Keratinocyte (primary cell): ENCODE data around the gene PRSS37. TPM values are rescaled to one million over a fixed set of nuclear protein-coding genes. Genes with fewer than 3 reads are reported as not detected.

ENCODE experiments used
- DNase-seq: peaks from one replicate; pipeline ENCODE4 v3.0.0-alpha.2; 2011; ENCODE audit warnings: low read depth, missing footprints, low spot score
- FAIRE-seq: peaks from 2 replicates; lab custom pipeline; 2011; peaks lifted over from hg19 to GRCh38; lab: Jason Lieb, UNC
- H2AFZ ChIP-seq: 2 replicates; pipeline ENCODE4 v1.6.0; 2012; ENCODE audit warnings: low read length, control low read depth, inconsistent platforms; ENCODE audit not compliant: control insufficient read depth
- H3K27ac ChIP-seq: 2 replicates; pipeline ENCODE4 v1.5.1; 2011; ENCODE audit warnings: low read length; ENCODE audit not compliant: control insufficient read depth, insufficient read depth
- H3K27me3 ChIP-seq: 3 replicates; pipeline ENCODE4 v1.6.0; 2011; ENCODE audit warnings: low read length; ENCODE audit not compliant: control insufficient read depth, insufficient read depth; ENCODE audit errors: extremely low read depth
- H3K36me3 ChIP-seq, 2 experiments: 2 replicates in 1 of 2; 3 replicates in 1 of 2; pipeline ENCODE4 v1.5.1; 2011; ENCODE audit warnings: low read length in 2 of 2, mild to moderate bottlenecking in 1 of 2; ENCODE audit not compliant: control insufficient read depth in 2 of 2, insufficient read depth in 2 of 2; ENCODE audit errors: extremely low read depth in 1 of 2
- H3K4me1 ChIP-seq: 3 replicates; pipeline ENCODE4 v1.5.1; 2011; ENCODE audit warnings: low read length; ENCODE audit not compliant: control insufficient read depth, insufficient read depth; ENCODE audit errors: extremely low read depth
- H3K4me2 ChIP-seq: 3 replicates; pipeline ENCODE4 v1.6.0; 2011; ENCODE audit warnings: low read depth, low read length; ENCODE audit not compliant: control insufficient read depth, insufficient read depth; ENCODE audit errors: extremely low read depth
- H3K4me3 ChIP-seq, 3 experiments: fragments of 200-600 bp in 1 of 3; sonication (generic) in 1 of 3; 2 replicates in 2 of 3; 3 replicates in 1 of 3; pipeline ENCODE4 v1.5.1; 2011 to 2016; ENCODE audit warnings: low read length in 3 of 3, mild to moderate bottlenecking in 3 of 3, control low read depth in 2 of 3, inconsistent platforms in 1 of 3, low read depth in 1 of 3, mixed read lengths in 1 of 3, mixed run types in 1 of 3, moderate library complexity in 1 of 3; ENCODE audit not compliant: control insufficient read depth in 2 of 3, insufficient read depth in 2 of 3; ENCODE audit errors: extremely low read depth in 1 of 3
- H3K79me2 ChIP-seq: 2 replicates; pipeline ENCODE4 v1.6.0; 2012; ENCODE audit warnings: low read length; ENCODE audit not compliant: control insufficient read depth, insufficient read depth
- H3K9ac ChIP-seq: 3 replicates; pipeline ENCODE4 v1.6.0; 2011; ENCODE audit warnings: low read length; ENCODE audit not compliant: control insufficient read depth, insufficient read depth; ENCODE audit errors: extremely low read depth
- H3K9me1 ChIP-seq: 3 replicates; pipeline ENCODE4 v1.6.0; 2011; ENCODE audit warnings: low read length; ENCODE audit not compliant: control insufficient read depth, insufficient read depth; ENCODE audit errors: extremely low read depth
- H3K9me3 ChIP-seq: 2 replicates; pipeline ENCODE4 v1.5.1; 2012; ENCODE audit warnings: low read depth, low read length; ENCODE audit not compliant: control insufficient read depth
- H4K20me1 ChIP-seq: 3 replicates; pipeline ENCODE4 v1.6.0; 2011; ENCODE audit warnings: low read length; ENCODE audit not compliant: control insufficient read depth, insufficient read depth; ENCODE audit errors: extremely low read depth
- EZH2 ChIP-seq: IDR thresholded peaks from one replicate; pipeline ENCODE4 v1.6.1; 2012; ENCODE audit warnings: inconsistent platforms, mild to moderate bottlenecking, low read length, moderate library complexity
- dilution Hi-C: fragments of 300-500 bp; cut with MboI; formaldehyde crosslinking; loops from one replicate; pipeline ENCODE4 v1.7.0; 2020; ENCODE audit warnings: low sequenced_read_pairs; ENCODE audit not compliant: extremely low pct_ligation_motif_present
- polyA plus RNA-seq, 5 experiments: library from polyadenylated mRNA; depleted of rRNA in 3 of 5; stranded (reverse) in 3 of 5; stranded (forward) in 1 of 5; unstranded in 1 of 5; fragments of >200 nt; gene quantifications; 1 replicate in 1 of 5; 2 replicates in 3 of 5; 3 replicates in 1 of 5; pipeline versions ENCODE4 v1.2.1 to v1.2.3, GENCODE V29; 2011 to 2012; ENCODE audit warnings: missing spikeins in 2 of 5, low read depth in 1 of 5, low replicate concordance in 1 of 5
- TF ChIP-seq, protein P1 (sequence below), 3 experiments: IDR thresholded peaks in 1 of 3; conservative IDR thresholded peaks in 1 of 3; optimal IDR thresholded peaks in 1 of 3; 2 replicates in 2 of 3; 3 replicates in 1 of 3; pipeline versions ENCODE3 to v1.5.1; 2011; ENCODE audit warnings: low read length in 3 of 3, mild to moderate bottlenecking in 3 of 3, moderate library complexity in 2 of 3, control low read depth in 1 of 3, inconsistent platforms in 1 of 3; ENCODE audit not compliant: insufficient read depth in 2 of 3; ENCODE audit errors: extremely low read depth in 1 of 3

The PRSS37 gene
- polyA plus RNA-seq, 1 donor (not counting 4 experiments of a cell fraction or from before 2014, with no cell fraction given), result not detected

DNA sequence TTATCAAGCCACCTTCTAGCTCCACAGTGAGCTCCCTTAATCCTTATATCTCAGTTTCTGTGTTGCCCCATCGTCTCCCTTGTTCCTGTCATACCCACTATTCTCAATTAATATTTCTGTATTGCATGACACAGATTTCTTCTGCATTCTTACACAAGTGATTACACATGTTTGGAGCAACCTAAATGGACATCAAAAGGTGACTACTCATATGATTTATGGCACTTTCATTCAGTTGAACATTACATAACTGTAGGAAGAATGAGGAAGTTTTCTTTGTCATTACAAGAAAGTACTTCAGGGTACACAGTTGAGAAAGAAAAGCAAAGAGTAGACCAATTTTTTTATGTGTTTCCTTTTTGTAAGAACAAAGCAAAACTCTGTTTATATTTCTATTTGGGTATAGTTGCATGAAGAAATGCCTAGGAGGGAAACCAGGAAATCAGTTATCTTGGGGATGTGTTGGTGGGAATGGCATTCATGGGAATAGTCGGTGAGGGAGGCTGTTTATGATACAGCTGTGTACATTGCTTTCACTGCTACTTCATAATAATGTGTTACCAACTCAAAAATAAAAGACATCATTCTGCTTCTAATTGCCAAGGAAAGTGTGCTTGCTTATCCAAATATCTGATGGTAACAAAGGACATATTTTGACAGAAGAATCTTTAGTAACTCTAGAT lies 23.6 kb upstream of the PRSS37 start:
- no peaks in the 10 kb centered on the region for H3K9me3 ChIP-seq
- no peaks in the 10 kb centered on the region for H3K27me3 ChIP-seq
- no peak overlapping the region for H3K9ac ChIP-seq
- peaks cover 5% of the 10 kb centered on the region for H3K4me1 ChIP-seq
- DNase-seq (no peak), FAIRE-seq (no peak)
- no peak overlapping the region for H3K27ac ChIP-seq
- H4K20me1 ChIP-seq, result no peaks in the 10 kb centered on the region
- dilution Hi-C loops, result no loop called here
- no peaks in the 10 kb centered on the region for H3K36me3 ChIP-seq
- H3K9me1 ChIP-seq, result no peaks in the 10 kb centered on the region
- TF ChIP-seq, protein P1, sequence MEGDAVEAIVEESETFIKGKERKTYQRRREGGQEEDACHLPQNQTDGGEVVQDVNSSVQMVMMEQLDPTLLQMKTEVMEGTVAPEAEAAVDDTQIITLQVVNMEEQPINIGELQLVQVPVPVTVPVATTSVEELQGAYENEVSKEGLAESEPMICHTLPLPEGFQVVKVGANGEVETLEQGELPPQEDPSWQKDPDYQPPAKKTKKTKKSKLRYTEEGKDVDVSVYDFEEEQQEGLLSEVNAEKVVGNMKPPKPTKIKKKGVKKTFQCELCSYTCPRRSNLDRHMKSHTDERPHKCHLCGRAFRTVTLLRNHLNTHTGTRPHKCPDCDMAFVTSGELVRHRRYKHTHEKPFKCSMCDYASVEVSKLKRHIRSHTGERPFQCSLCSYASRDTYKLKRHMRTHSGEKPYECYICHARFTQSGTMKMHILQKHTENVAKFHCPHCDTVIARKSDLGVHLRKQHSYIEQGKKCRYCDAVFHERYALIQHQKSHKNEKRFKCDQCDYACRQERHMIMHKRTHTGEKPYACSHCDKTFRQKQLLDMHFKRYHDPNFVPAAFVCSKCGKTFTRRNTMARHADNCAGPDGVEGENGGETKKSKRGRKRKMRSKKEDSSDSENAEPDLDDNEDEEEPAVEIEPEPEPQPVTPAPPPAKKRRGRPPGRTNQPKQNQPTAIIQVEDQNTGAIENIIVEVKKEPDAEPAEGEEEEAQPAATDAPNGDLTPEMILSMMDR (optimal IDR thresholded peaks at IDR 0.05 in 1 of 3, IDR thresholded peaks at IDR 0.05 in 1 of 3, conservative IDR thresholded peaks at IDR 0.05 in 1 of 3; ENCODE audit: extremely low read depth in 1 of 3, insufficient read depth in 2 of 3, low read length in 3 of 3), result no peak
- no peak for TF ChIP-seq EZH2
- no peak overlapping the region for H3K4me3 ChIP-seq
- no peaks in the 10 kb centered on the region for H3K79me2 ChIP-seq
- H2AFZ ChIP-seq, result no peak overlapping the region
- H3K4me2 ChIP-seq, result no peak overlapping the region

DNA sequence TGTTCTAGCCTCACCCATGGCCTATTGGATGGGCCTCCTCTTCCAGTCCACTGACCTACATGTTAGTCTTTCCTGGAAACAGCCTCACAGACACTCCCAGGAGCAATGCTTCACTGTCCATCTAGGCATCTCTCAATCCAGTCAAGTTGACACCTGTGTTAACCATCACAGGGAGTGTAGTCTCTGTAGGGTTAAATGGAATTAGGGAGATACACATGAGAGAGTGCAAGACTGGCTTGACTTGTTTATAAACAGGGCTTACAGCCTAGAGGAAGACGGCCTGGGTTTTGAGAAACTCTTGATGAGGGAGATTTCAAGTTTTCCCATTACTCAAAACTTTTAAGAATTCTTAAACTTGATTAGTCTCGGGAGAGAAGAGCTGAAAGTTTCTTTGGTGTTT lies 18.9 kb upstream of the PRSS37 start:
- Histone ChIP-seq H3K4me3 (no peak overlapping the region), H3K4me1 (peaks cover 5% of the 10 kb centered on the region), H3K9me1 (no peaks in the 10 kb centered on the region), H4K20me1 (no peaks in the 10 kb centered on the region), H2AFZ (no peak overlapping the region), H3K27ac (no peak overlapping the region), H3K9me3 (no peaks in the 10 kb centered on the region), H3K27me3 (no peaks in the 10 kb centered on the region), H3K79me2 (no peaks in the 10 kb centered on the region), H3K4me2 (no peak overlapping the region), H3K9ac (no peak overlapping the region), H3K36me3 (no peaks in the 10 kb centered on the region)
- dilution Hi-C loops, result no loop called here
- FAIRE-seq (no peak), DNase-seq (no peak)
- TF ChIP-seq EZH2, result no peak
- TF ChIP-seq, protein P1 (optimal IDR thresholded peaks at IDR 0.05 in 1 of 3, IDR thresholded peaks at IDR 0.05 in 1 of 3, conservative IDR thresholded peaks at IDR 0.05 in 1 of 3; ENCODE audit: extremely low read depth in 1 of 3, insufficient read depth in 2 of 3, low read length in 3 of 3), result no peak
